ENCODE data around the gene JAM3. TPM values are rescaled to one million over a fixed set of nuclear protein-coding genes. Genes with fewer than 3 reads are reported as not detected.

JAM3 gene
- total and polyA plus RNA-seq, 2 experiments from 2014 or later, result 46.2 to 63.7 TPM

DNA sequence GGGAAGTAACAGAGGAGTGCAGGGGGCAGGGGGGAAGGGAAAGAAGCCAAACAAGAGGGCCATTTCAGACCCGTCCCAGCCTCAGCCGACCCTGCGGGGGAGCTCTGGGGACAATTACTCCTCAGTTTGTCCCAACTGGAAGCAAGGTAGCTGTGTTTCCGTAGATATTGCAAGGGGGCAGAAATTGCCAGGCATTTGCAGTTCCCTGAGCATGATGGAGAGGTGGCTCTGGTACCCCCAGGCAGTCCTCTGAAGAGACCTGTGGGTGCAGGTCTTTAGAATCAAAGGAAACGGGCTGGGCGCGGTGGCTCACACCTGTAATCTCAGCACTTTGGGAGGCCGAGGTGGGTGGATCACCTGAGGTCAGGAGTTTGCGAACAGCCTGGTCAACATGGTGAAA lies 13.8 kb upstream of the JAM3 start:
- Histone ChIP-seq H3K27me3 (replicated peaks; ENCODE audit: insufficient read depth) (no peaks in the 10 kb centered on the region), H3K9me3 (ENCODE audit: low read depth) (no peaks in the 10 kb centered on the region), H3K79me2 (ENCODE audit: insufficient read depth) (no peaks in the 10 kb centered on the region), H4K20me1 (ENCODE audit: insufficient read depth) (no peaks in the 10 kb centered on the region), H3K4me2 (ENCODE audit: unreplicated experiment) (no peak overlapping the region), H3F3A (ENCODE audit: insufficient read depth) (no peaks in the 10 kb centered on the region), H3K4me3 (no peak overlapping the region), H3K4me1 (ENCODE audit: insufficient read depth) (peaks cover 6% of the 10 kb centered on the region; the same call in 1 of the 2 replicates), H2AFZ (no peak overlapping the region), H3K9ac (no peak overlapping the region), H3K36me3 (ENCODE audit: low read depth) (no peaks in the 10 kb centered on the region), H3K9me2 (ENCODE audit: insufficient read depth) (no peaks in the 10 kb centered on the region), H3K27ac (no peak overlapping the region)
- TF ChIP-seq EZH2 (IDR thresholded peaks at IDR 0.05; ENCODE audit: insufficient read depth, poor library complexity, severe bottlenecking), result no peak
- TF ChIP-seq EZH2phosphoT487 (IDR thresholded peaks at IDR 0.05; ENCODE audit: insufficient read depth, low read depth), result no peak
- DNase-seq, result no peak
- 96 to 99% methylated on average over 9 of the region's 9 CpGs for WGBS, 2 experiments (ENCODE audit: low coverage in 1 of 2, low lambda C conversion rate in 2 of 2, missing lambda C conversion rate in 2 of 2)
- in situ Hi-C loops (cut with MboI), result no loop called here

GRCh38 chr11:134060316-134060715 lies 8.6 kb upstream of the JAM3 start:
- TF ChIP-seq EZH2 (IDR thresholded peaks at IDR 0.05; ENCODE audit: insufficient read depth, poor library complexity, severe bottlenecking) (no peak), EZH2phosphoT487 (IDR thresholded peaks at IDR 0.05; ENCODE audit: insufficient read depth, low read depth) (no peak)
- WGBS, 2 experiments (ENCODE audit: low coverage in 1 of 2, low lambda C conversion rate in 2 of 2, missing lambda C conversion rate in 2 of 2), result 68 to 70% methylated on average over 3 of the region's 3 CpGs
- no peaks in the 10 kb centered on the region for H3K9me3 ChIP-seq (ENCODE audit: low read depth)
- no peak overlapping the region for H3K4me3 ChIP-seq
- peaks cover 4% of the 10 kb centered on the region; the same call in 1 of the 2 replicates for H3K27me3 ChIP-seq (replicated peaks; ENCODE audit: insufficient read depth)
- DNase-seq, result no peak
- no peak overlapping the region for H3K9ac ChIP-seq
- H3K27ac ChIP-seq, result no peak overlapping the region
- no peaks in the 10 kb centered on the region for H3K4me1 ChIP-seq (ENCODE audit: insufficient read depth)
- H3F3A ChIP-seq (ENCODE audit: insufficient read depth), result no peaks in the 10 kb centered on the region
- in situ Hi-C loops (cut with MboI), result no loop called here
- no peaks in the 10 kb centered on the region for H3K9me2 ChIP-seq (ENCODE audit: insufficient read depth)
- H2AFZ ChIP-seq, result no peak overlapping the region
- no peaks in the 10 kb centered on the region for H3K79me2 ChIP-seq (ENCODE audit: insufficient read depth)
- H3K4me2 ChIP-seq (ENCODE audit: unreplicated experiment), result no peak overlapping the region
- no peaks in the 10 kb centered on the region for H3K36me3 ChIP-seq (ENCODE audit: low read depth)
- no peaks in the 10 kb centered on the region for H4K20me1 ChIP-seq (ENCODE audit: insufficient read depth)

- Histone ChIP-seq H3K9me2 (ENCODE audit: insufficient read depth) (no peaks in the 10 kb centered on the region), H3K79me2 (ENCODE audit: insufficient read depth) (no peaks in the 10 kb centered on the region), H3K27me3 (replicated peaks; ENCODE audit: insufficient read depth) (peaks cover 8% of the 10 kb centered on the region; the same call in 1 of the 2 replicates), H3F3A (ENCODE audit: insufficient read depth) (no peaks in the 10 kb centered on the region), H2AFZ (no peak overlapping the region), H3K4me1 (ENCODE audit: insufficient read depth) (no peaks in the 10 kb centered on the region), H3K4me3 (no peak overlapping the region), H4K20me1 (ENCODE audit: insufficient read depth) (no peaks in the 10 kb centered on the region), H3K27ac (no peak overlapping the region), H3K9ac (no peak overlapping the region), H3K4me2 (ENCODE audit: unreplicated experiment) (no peak overlapping the region), H3K9me3 (ENCODE audit: low read depth) (no peaks in the 10 kb centered on the region), H3K36me3 (ENCODE audit: low read depth) (no peaks in the 10 kb centered on the region)
- WGBS, 2 experiments (ENCODE audit: low coverage in 1 of 2, low lambda C conversion rate in 2 of 2, missing lambda C conversion rate in 2 of 2), result 70 to 76% methylated on average over 24 of the region's 24 CpGs
- no peak for DNase-seq
- in situ Hi-C loops (cut with MboI), result no loop called here
- TF ChIP-seq EZH2phosphoT487 (IDR thresholded peaks at IDR 0.05; ENCODE audit: insufficient read depth, low read depth), result no peak
- TF ChIP-seq EZH2 (IDR thresholded peaks at IDR 0.05; ENCODE audit: insufficient read depth, poor library complexity, severe bottlenecking), result no peak
Measured at GRCh38 chr11:134062265-134063123, 6.4 kb upstream of the JAM3 start.

- no peak for TF ChIP-seq EZH2phosphoT487 (IDR thresholded peaks at IDR 0.05; ENCODE audit: insufficient read depth, low read depth)
- no peak for TF ChIP-seq EZH2 (IDR thresholded peaks at IDR 0.05; ENCODE audit: insufficient read depth, poor library complexity, severe bottlenecking)
- H4K20me1 ChIP-seq (ENCODE audit: insufficient read depth), result no peaks in the 10 kb centered on the region
- no peaks in the 10 kb centered on the region for H3K9me2 ChIP-seq (ENCODE audit: insufficient read depth)
- H3K27ac ChIP-seq, result no peak overlapping the region
- no peak overlapping the region for H2AFZ ChIP-seq
- H3K4me1 ChIP-seq (ENCODE audit: insufficient read depth), result no peaks in the 10 kb centered on the region
- in situ Hi-C loops (cut with MboI), result no loop called here
- WGBS, 2 experiments (ENCODE audit: low coverage in 1 of 2, low lambda C conversion rate in 2 of 2, missing lambda C conversion rate in 2 of 2), result 64 to 70% methylated on average over 2 of the region's 2 CpGs
- DNase-seq, result no peak
- no peaks in the 10 kb centered on the region for H3K9me3 ChIP-seq (ENCODE audit: low read depth)
- H3K27me3 ChIP-seq (replicated peaks; ENCODE audit: insufficient read depth), result peaks cover 8% of the 10 kb centered on the region; the same call in 1 of the 2 replicates
- H3F3A ChIP-seq (ENCODE audit: insufficient read depth), result no peaks in the 10 kb centered on the region
- H3K4me3 ChIP-seq, result no peak overlapping the region
- H3K9ac ChIP-seq, result no peak overlapping the region
- peaks cover under 1% of the 10 kb centered on the region; the same call in 1 of the 2 replicates for H3K79me2 ChIP-seq (ENCODE audit: insufficient read depth)
- H3K4me2 ChIP-seq (ENCODE audit: unreplicated experiment), result no peak overlapping the region
- no peaks in the 10 kb centered on the region for H3K36me3 ChIP-seq (ENCODE audit: low read depth)
Measured at GRCh38 chr11:134063124-134063495, 5.8 kb upstream of the JAM3 start.
